MM.1S (cell line): ENCODE measurements around the gene WDR43.

Experiments used
- DNase-seq: peaks from one replicate; pipeline ENCODE4 v3.0.0-alpha.2; 2015
- H2AFZ ChIP-seq: fragments of 300-600 bp; sonication (generic); 2 replicates; pipeline ENCODE4 v1.6.0; 2016; ENCODE audit warnings: antibody characterized with exemption, low read length
- H3F3A ChIP-seq: fragments of 300-600 bp; sonication (generic); 2 replicates; pipeline ENCODE4 v1.6.1; 2016; ENCODE audit warnings: mild to moderate bottlenecking, antibody characterized with exemption, low read length, moderate library complexity, mixed read lengths; ENCODE audit not compliant: insufficient read depth
- H3K27ac ChIP-seq: fragments of 300-600 bp; sonication (generic); 2 replicates; pipeline ENCODE4 v1.5.1; 2016; ENCODE audit warnings: mild to moderate bottlenecking, low read length
- H3K27me3 ChIP-seq: fragments of 300-600 bp; sonication (generic); replicated peaks from 2 replicates; pipeline ENCODE4 v1.6.0; 2016; ENCODE audit warnings: low read length; ENCODE audit not compliant: insufficient read depth
- H3K36me3 ChIP-seq: fragments of 300-600 bp; sonication (generic); replicated peaks from 2 replicates; pipeline ENCODE4 v1.6.1; 2016; ENCODE audit warnings: mild to moderate bottlenecking, low read length, mixed read lengths; ENCODE audit not compliant: insufficient read depth
- H3K4me1 ChIP-seq: fragments of 300-600 bp; sonication (generic); 2 replicates; pipeline ENCODE4 v1.6.1; 2016; ENCODE audit warnings: low read length, mixed read lengths
- H3K4me2 ChIP-seq: fragments of 300-600 bp; sonication (generic); 2 replicates; pipeline ENCODE4 v1.6.0; 2016; ENCODE audit warnings: low read depth, low read length
- H3K4me3 ChIP-seq: fragments of 300-600 bp; sonication (generic); 2 replicates; pipeline ENCODE4 v1.5.1; 2016; ENCODE audit warnings: low read length, mixed read lengths
- H3K79me2 ChIP-seq: fragments of 300-600 bp; sonication (generic); 2 replicates; pipeline ENCODE4 v1.6.1; 2016; ENCODE audit warnings: mixed run types, low read length, mixed read lengths
- H3K9ac ChIP-seq: fragments of 300-600 bp; sonication (generic); 2 replicates; pipeline ENCODE4 v1.6.1; 2016; ENCODE audit warnings: low read length, mixed read lengths
- H3K9me2 ChIP-seq: fragments of 300-600 bp; sonication (generic); replicated peaks from 2 replicates; pipeline ENCODE4 v1.6.1; 2016; ENCODE audit warnings: mild to moderate bottlenecking, low read length, mixed read lengths; ENCODE audit not compliant: insufficient read depth
- H3K9me3 ChIP-seq: fragments of 300-600 bp; sonication (generic); replicated peaks from 2 replicates; pipeline ENCODE4 v1.6.1; 2016; ENCODE audit warnings: mild to moderate bottlenecking, low read length, mixed read lengths; ENCODE audit not compliant: insufficient read depth
- H4K20me1 ChIP-seq: fragments of 300-600 bp; sonication (generic); 2 replicates; pipeline ENCODE4 v1.6.1; 2016; ENCODE audit warnings: mild to moderate bottlenecking, low read length, moderate library complexity, mixed read lengths; ENCODE audit not compliant: insufficient read depth
- CTCF ChIP-seq: fragments of 300-600 bp; sonication (generic); IDR thresholded peaks from 2 replicates; pipeline ENCODE4 v1.5.1; 2016; ENCODE audit warnings: antibody characterized with exemption, low read length, mixed read lengths
- EZH2 ChIP-seq: fragments of 300-600 bp; sonication (generic); optimal IDR thresholded peaks from 2 replicates; pipeline ENCODE3; 2017; ENCODE audit warnings: low read depth, mild to moderate bottlenecking, antibody characterized with exemption, low read length, mixed read lengths
- EZH2phosphoT487 ChIP-seq: fragments of 300-600 bp; sonication (generic); IDR thresholded peaks from 2 replicates; pipeline ENCODE4 v1.6.1; 2018; ENCODE audit warnings: antibody characterized with exemption, low read length

The WDR43 gene

DNA sequence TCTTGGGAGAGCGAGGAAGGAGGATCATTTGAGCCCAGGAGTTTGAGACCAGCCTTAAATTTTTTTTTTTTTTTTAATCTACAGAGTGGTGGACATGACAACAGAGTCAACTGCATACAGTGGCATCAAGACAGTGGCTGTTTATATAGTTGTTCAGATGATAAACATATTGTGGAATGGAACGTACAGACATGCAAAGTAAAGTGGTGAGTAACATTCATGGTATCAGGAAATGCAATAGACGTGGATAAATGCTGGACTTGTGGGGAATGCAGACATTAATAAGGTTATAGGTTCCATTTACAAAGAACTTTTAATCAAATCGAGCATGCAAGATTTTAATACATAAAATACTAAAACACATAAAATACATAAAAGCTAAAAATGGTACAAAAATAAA lies 11.9 kb downstream of the WDR43 start:
- H3K36me3 ChIP-seq = peaks cover 18% of the 10 kb centered on the region; the same call in 1 of the 2 replicates
- no peak overlapping the region for H3K4me3 ChIP-seq
- no peak overlapping the region for H3K9ac ChIP-seq
- H3K79me2 ChIP-seq = peaks cover 96% of the 10 kb centered on the region
- H2AFZ ChIP-seq = no peak overlapping the region
- H3K27me3 ChIP-seq = no peaks in the 10 kb centered on the region
- no peak overlapping the region for H3K27ac ChIP-seq
- H3F3A ChIP-seq = no peaks in the 10 kb centered on the region
- H3K4me2 ChIP-seq = no peak overlapping the region
- peaks cover 39% of the 10 kb centered on the region for H4K20me1 ChIP-seq
- TF ChIP-seq CTCF (no peak), EZH2 (no peak), EZH2phosphoT487 (no peak)
- no peaks in the 10 kb centered on the region for H3K9me2 ChIP-seq
- no peaks in the 10 kb centered on the region for H3K4me1 ChIP-seq
- no peak for DNase-seq
- no peaks in the 10 kb centered on the region for H3K9me3 ChIP-seq

DNA sequence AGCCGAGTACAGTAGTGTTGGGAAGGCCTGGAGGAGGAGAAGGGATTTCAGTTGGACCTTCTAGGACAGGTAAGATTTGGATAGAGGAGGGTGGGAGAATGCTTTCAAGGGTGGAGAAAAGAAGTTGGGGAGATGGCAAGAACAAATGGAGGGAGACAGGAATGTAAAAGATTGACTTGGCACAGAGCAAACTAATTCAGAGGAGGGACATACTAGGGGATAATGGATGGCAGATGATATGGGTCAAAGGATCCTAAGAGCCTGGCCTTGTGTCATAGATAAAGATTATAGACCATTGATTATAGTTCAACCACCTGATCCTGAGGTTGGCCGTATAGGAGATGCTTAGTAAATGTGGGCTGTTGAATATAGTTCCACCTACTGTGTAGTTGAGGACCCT lies 12.4 kb downstream of the WDR43 start:
- Histone ChIP-seq H4K20me1 (peaks cover 35% of the 10 kb centered on the region), H3K9me3 (no peaks in the 10 kb centered on the region), H3K9me2 (no peaks in the 10 kb centered on the region), H3K4me2 (no peak overlapping the region), H3K9ac (no peak overlapping the region), H3K27ac (no peak overlapping the region), H3K4me3 (no peak overlapping the region), H3K79me2 (peaks cover 96% of the 10 kb centered on the region), H3K27me3 (no peaks in the 10 kb centered on the region), H3K4me1 (no peaks in the 10 kb centered on the region), H3K36me3 (peaks cover 21% of the 10 kb centered on the region; the same call in 1 of the 2 replicates), H2AFZ (no peak overlapping the region), H3F3A (no peaks in the 10 kb centered on the region)
- TF ChIP-seq EZH2phosphoT487 (no peak), EZH2 (no peak), CTCF (no peak)
- no peak for DNase-seq

- Histone ChIP-seq H3F3A (no peaks in the 10 kb centered on the region), H3K4me1 (no peaks in the 10 kb centered on the region), H3K27me3 (no peaks in the 10 kb centered on the region), H3K36me3 (peaks cover 29% of the 10 kb centered on the region; the same call in 1 of the 2 replicates), H4K20me1 (peaks cover 26% of the 10 kb centered on the region; the same call in 1 of the 2 replicates), H2AFZ (no peak overlapping the region), H3K9ac (no peak overlapping the region), H3K9me3 (no peaks in the 10 kb centered on the region), H3K4me2 (no peak overlapping the region), H3K79me2 (peaks cover 91% of the 10 kb centered on the region), H3K27ac (no peak overlapping the region), H3K4me3 (no peak overlapping the region), H3K9me2 (no peaks in the 10 kb centered on the region)
- DNase-seq = no peak
- TF ChIP-seq CTCF (no peak), EZH2phosphoT487 (no peak), EZH2 (no peak)
Observed at GRCh38 chr2:28908172-28908571, 13.7 kb downstream of the WDR43 start.
